HepG2 (cell line): ENCODE data around the gene SHBG. TPM values are rescaled to one million over a fixed set of nuclear protein-coding genes. Genes with fewer than 3 reads are reported as not detected.

ENCODE experiments used
- ATF4 ChIP-seq, 2 experiments: fragments of 450-650 bp in 1 of 2; sonication (generic) in 1 of 2; formaldehyde crosslinking; IDR thresholded peaks; 2 replicates each; pipeline versions ENCODE4 v1.5.0 to v1.8.0; 2020 to 2022; ENCODE audit warnings: mild to moderate bottlenecking in 1 of 2, missing genetic modification reagents in 1 of 2
- FOXP4 ChIP-seq: sonication (generic); formaldehyde crosslinking; IDR thresholded peaks from 2 replicates; pipeline ENCODE4 v1.4.0; 2020; ENCODE audit warnings: missing genetic modification reagents
- HINFP ChIP-seq: sonication (generic); formaldehyde crosslinking; IDR thresholded peaks from 2 replicates; pipeline ENCODE4 v1.4.0; 2020; ENCODE audit warnings: low read depth, mild to moderate bottlenecking, missing genetic modification reagents
- HMGA1 ChIP-seq: sonication (generic); formaldehyde crosslinking; conservative IDR thresholded peaks from 2 replicates; pipeline ENCODE4 v1.4.0; 2020; ENCODE audit warnings: missing genetic modification reagents
- PCBP2 ChIP-seq: fragments of 200-400 bp; formaldehyde crosslinking; optimal IDR thresholded peaks from 2 replicates; pipeline ENCODE3; 2018; ENCODE audit warnings: low read length, low read depth; ENCODE audit not compliant: poor library complexity, severe bottlenecking
- PRDM10 ChIP-seq: sonication (generic); formaldehyde crosslinking; IDR thresholded peaks from 2 replicates; pipeline ENCODE4 v1.4.0; 2020; ENCODE audit warnings: low read depth, missing genetic modification reagents
- SOX6 ChIP-seq, 2 experiments: fragments of 450-650 bp in 1 of 2; sonication (generic) in 1 of 2; formaldehyde crosslinking in 1 of 2; IDR thresholded peaks; 2 replicates each; pipeline versions ENCODE4 v1.4.0 to v1.6.1; 2017 to 2020; ENCODE audit warnings: antibody characterized with exemption in 1 of 2, mild to moderate bottlenecking in 1 of 2, missing genetic modification reagents in 1 of 2
- STAT5B ChIP-seq: sonication (generic); formaldehyde crosslinking; IDR thresholded peaks from 2 replicates; pipeline ENCODE4 v1.4.0; 2020; ENCODE audit warnings: missing genetic modification reagents
- ZBTB38 ChIP-seq: sonication (generic); formaldehyde crosslinking; IDR thresholded peaks from 2 replicates; pipeline ENCODE4 v1.5.1; 2020; ENCODE audit warnings: mild to moderate bottlenecking, missing genetic modification reagents
- ZNF18 ChIP-seq: sonication (generic); formaldehyde crosslinking; IDR thresholded peaks from 2 replicates; pipeline ENCODE4 v1.8.0; 2022; ENCODE audit warnings: mild to moderate bottlenecking, missing genetic modification reagents; ENCODE audit not compliant: insufficient replicate concordance
- ZNF264 ChIP-seq: sonication (generic); formaldehyde crosslinking; IDR thresholded peaks from 2 replicates; pipeline ENCODE4 v1.4.0; 2020; ENCODE audit warnings: missing genetic modification reagents
- ZNF44 ChIP-seq: sonication (generic); formaldehyde crosslinking; IDR thresholded peaks from 2 replicates; pipeline ENCODE4 v1.5.1; 2020; ENCODE audit warnings: mild to moderate bottlenecking, missing genetic modification reagents
- ZNF563 ChIP-seq: sonication (generic); formaldehyde crosslinking; IDR thresholded peaks from 2 replicates; pipeline ENCODE4 v1.8.0; 2022; ENCODE audit warnings: mild to moderate bottlenecking, moderate library complexity, missing genetic modification reagents
- ZNF660 ChIP-seq: sonication (generic); formaldehyde crosslinking; IDR thresholded peaks from 2 replicates; pipeline ENCODE4 v1.5.1; 2020; ENCODE audit warnings: mild to moderate bottlenecking, low read depth, missing genetic modification reagents, borderline replicate concordance
- ZNF773 ChIP-seq: sonication (generic); formaldehyde crosslinking; IDR thresholded peaks from 2 replicates; pipeline ENCODE4 v1.4.0; 2020; ENCODE audit warnings: missing genetic modification reagents, borderline replicate concordance
- polyA plus RNA-seq, 8 experiments: library from polyadenylated mRNA; depleted of rRNA in 3 of 8; stranded (reverse) in 7 of 8; unstranded in 1 of 8; fragments of >200 nt; fragmentation: Illumina TruSeq in 4 of 8; extraction: Trizol in 4 of 8; gene quantifications; 2 replicates each; pipeline versions ENCODE4 v1.2.1 to v1.2.3, GENCODE V29; 2011 to 2016; ENCODE audit warnings: low read depth in 4 of 8, missing spikeins in 1 of 8, mixed read lengths in 1 of 8; ENCODE audit not compliant: insufficient read depth in 1 of 8
- total RNA-seq, 5 experiments: library from RNA; depleted of rRNA; stranded (reverse); fragments of >200 nt; fragmentation: Illumina TruSeq; extraction: Trizol; gene quantifications; 2 replicates each; pipeline ENCODE4 v1.2.3, GENCODE V29; 2016; ENCODE audit warnings: low read depth in 1 of 5
- TF ChIP-seq, protein P1 (sequence below): sonication (generic); formaldehyde crosslinking; IDR thresholded peaks from 2 replicates; pipeline ENCODE4 v1.5.0; 2020; ENCODE audit warnings: missing genetic modification reagents, mild to moderate bottlenecking, borderline replicate concordance

Gene SHBG
- total and polyA plus RNA-seq, 2 of the 13 experiments (the other 11 are each of a cell fraction or from before 2014, with no cell fraction given), result 4.0 to 6.1 TPM

- TF ChIP-seq ZNF18 (CRISPR knock-in tag) (peak; percentile 31), ZNF264 (CRISPR knock-in tag) (no peak), HINFP (CRISPR knock-in tag) (peak; percentile 59; the same call in 1 of the 2 replicates), STAT5B (CRISPR knock-in tag) (no peak), ZNF773 (0 out of 2 replicates have a peak, but pooled peaks have one; percentile 58), PRDM10 (CRISPR knock-in tag) (0 out of 2 replicates have a peak, but pooled peaks have one; percentile 20), FOXP4 (CRISPR knock-in tag) (no peak; the same call in 1 of the 2 replicates), PCBP2 (no peak), ZNF660 (no peak), ZBTB38 (CRISPR knock-in tag) (peak; percentile 100), ZNF563 (no peak), SOX6 (IDR thresholded peaks at IDR 0.05) (no peak), SOX6 (CRISPR knock-in tag; IDR thresholded peaks at IDR 0.05) (peak; percentile 30; the same call in 1 of the 2 replicates), ATF4 (CRISPR knock-in tag; IDR thresholded peaks at IDR 0.05) (no peak), ZNF44 (CRISPR knock-in tag) (0 out of 2 replicates have a peak, but pooled peaks have one; percentile 58), HMGA1 (CRISPR knock-in tag) (no peak)
- TF ChIP-seq, protein P1, sequence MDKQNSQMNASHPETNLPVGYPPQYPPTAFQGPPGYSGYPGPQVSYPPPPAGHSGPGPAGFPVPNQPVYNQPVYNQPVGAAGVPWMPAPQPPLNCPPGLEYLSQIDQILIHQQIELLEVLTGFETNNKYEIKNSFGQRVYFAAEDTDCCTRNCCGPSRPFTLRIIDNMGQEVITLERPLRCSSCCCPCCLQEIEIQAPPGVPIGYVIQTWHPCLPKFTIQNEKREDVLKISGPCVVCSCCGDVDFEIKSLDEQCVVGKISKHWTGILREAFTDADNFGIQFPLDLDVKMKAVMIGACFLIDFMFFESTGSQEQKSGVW (CRISPR knock-in tag), result no peak
Measured at GRCh38 chr17:7583253-7584109, 46.5 kb upstream of the SHBG start, which contains the start of gene MPDU1 (continued).
